Fibroblast of lung (primary cell): ENCODE results near the gene PALS2. TPM values are rescaled to one million over a fixed set of nuclear protein-coding genes. Genes with fewer than 3 reads are reported as not detected.

ENCODE experiments used
- DNase-seq, 2 donors: peaks; one replicate each; pipeline versions ENCODE4 v3.0.0 to v3.0.0-alpha.2; 2010; ENCODE audit warnings: low read depth in 2 of 2
- H2AFZ ChIP-seq: 2 replicates; pipeline ENCODE4 v1.5.1; 2012; ENCODE audit warnings: low read length, control low read depth, inconsistent platforms
- H3K27ac ChIP-seq: 2 replicates; pipeline ENCODE4 v1.5.1; 2011; ENCODE audit warnings: low read length, control low read depth; ENCODE audit not compliant: insufficient read depth
- H3K27me3 ChIP-seq: 2 replicates; pipeline ENCODE4 v1.5.1; 2011; ENCODE audit warnings: mild to moderate bottlenecking, low read length; ENCODE audit not compliant: control insufficient read depth, insufficient read depth
- H3K36me3 ChIP-seq: 2 replicates; pipeline ENCODE4 v1.5.1; 2011; ENCODE audit warnings: low read length; ENCODE audit not compliant: control insufficient read depth, insufficient read depth
- H3K4me1 ChIP-seq: 2 replicates; pipeline ENCODE4 v1.5.1; 2011; ENCODE audit warnings: low read length; ENCODE audit not compliant: control insufficient read depth, insufficient read depth; ENCODE audit errors: extremely low read depth
- H3K4me2 ChIP-seq: 2 replicates; pipeline ENCODE4 v1.5.1; 2011; ENCODE audit warnings: low read length, control low read depth; ENCODE audit not compliant: insufficient read depth; ENCODE audit errors: extremely low read depth
- H3K4me3 ChIP-seq, 4 experiments: fragments of 200-600 bp in 1 of 4; sonication (generic) in 1 of 4; replicated peaks in 1 of 4; 2 replicates each; pipeline ENCODE4 v1.5.1; 2011 to 2016; ENCODE audit warnings: low read length in 4 of 4, low read depth in 3 of 4, mild to moderate bottlenecking in 3 of 4, control low read depth in 2 of 4, inconsistent platforms in 1 of 4, mixed read lengths in 1 of 4; ENCODE audit not compliant: insufficient read depth in 1 of 4; ENCODE audit errors: control extremely low read depth in 1 of 4
- H3K79me2 ChIP-seq: 2 replicates; pipeline ENCODE4 v1.5.1; 2012; ENCODE audit warnings: mild to moderate bottlenecking, low read length, inconsistent platforms; ENCODE audit not compliant: control insufficient read depth, insufficient read depth
- H3K9ac ChIP-seq: 2 replicates; pipeline ENCODE4 v1.5.1; 2011; ENCODE audit warnings: mild to moderate bottlenecking, low read length, control low read depth; ENCODE audit not compliant: insufficient read depth
- H3K9me3 ChIP-seq: 2 replicates; pipeline ENCODE4 v1.5.1; 2012; ENCODE audit warnings: low read depth, low read length; ENCODE audit not compliant: control insufficient read depth, insufficient read depth
- H4K20me1 ChIP-seq: 2 replicates; pipeline ENCODE4 v1.5.1; 2011; ENCODE audit warnings: low read length; ENCODE audit not compliant: control insufficient read depth, insufficient read depth; ENCODE audit errors: extremely low read depth
- EZH2 ChIP-seq: IDR thresholded peaks from 2 replicates; pipeline ENCODE4 v1.5.1; 2012; ENCODE audit warnings: low read length, control low read depth, mild to moderate bottlenecking; ENCODE audit errors: missing control alignments
- polyA plus RNA-seq, 2 donors: library from polyadenylated mRNA; depleted of rRNA in 1 of 2; stranded (reverse) in 1 of 2; unstranded in 1 of 2; fragments of >200 nt; gene quantifications; 2 replicates each; pipeline ENCODE4 v1.2.1, GENCODE V29; 2011 to 2012; ENCODE audit warnings: missing spikeins in 1 of 2
- total RNA-seq: library from RNA; depleted of rRNA; stranded (reverse); fragments of >200 nt; gene quantifications from 2 replicates; pipeline ENCODE4 v1.2.1, GENCODE V29; 2014
- TF ChIP-seq, protein P1 (sequence below), 2 donors: IDR thresholded peaks in 1 of 2; conservative IDR thresholded peaks in 1 of 2; 1 replicate in 1 of 2; 2 replicates in 1 of 2; pipeline ENCODE4 v1.5.1; 2011 to 2012; ENCODE audit warnings: low read length in 2 of 2, control low read depth in 1 of 2, inconsistent platforms in 1 of 2, low read depth in 1 of 2, mild to moderate bottlenecking in 1 of 2

PALS2 gene
- total and polyA plus RNA-seq, 2 donors (not counting 1 experiment from before 2014, with no cell fraction given), result 12.0 to 18.5 TPM

DNA sequence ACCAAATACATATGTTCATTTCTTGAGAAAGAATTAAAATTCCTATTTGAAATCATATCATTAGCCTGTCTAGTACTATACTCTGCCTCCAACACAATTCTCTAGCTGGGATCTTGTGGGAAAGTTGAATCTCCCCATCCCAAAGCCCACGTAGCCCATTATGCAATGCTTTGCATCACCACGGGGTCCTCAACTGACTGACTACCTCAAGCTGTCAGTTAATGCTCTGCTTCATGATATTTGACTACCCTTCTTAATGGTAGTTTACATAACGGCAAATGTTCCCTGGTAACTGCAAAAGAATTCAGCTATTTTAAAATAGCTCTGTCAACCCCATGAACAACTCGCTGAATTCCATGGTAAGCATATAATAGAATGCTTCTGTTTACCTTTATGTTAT lies 23.3 kb upstream of the PALS2 start:
- Histone ChIP-seq H3K36me3 (no peaks in the 10 kb centered on the region), H4K20me1 (no peaks in the 10 kb centered on the region), H3K9me3 (no peaks in the 10 kb centered on the region), H3K27ac (no peak overlapping the region), H3K9ac (no peak overlapping the region), H3K4me2 (no peak overlapping the region), H2AFZ (no peak overlapping the region), H3K4me1 (no peaks in the 10 kb centered on the region), H3K4me3 (no peak overlapping the region), H3K27me3 (no peaks in the 10 kb centered on the region), H3K79me2 (no peaks in the 10 kb centered on the region)
- no peak for TF ChIP-seq EZH2
- TF ChIP-seq, protein P1, sequence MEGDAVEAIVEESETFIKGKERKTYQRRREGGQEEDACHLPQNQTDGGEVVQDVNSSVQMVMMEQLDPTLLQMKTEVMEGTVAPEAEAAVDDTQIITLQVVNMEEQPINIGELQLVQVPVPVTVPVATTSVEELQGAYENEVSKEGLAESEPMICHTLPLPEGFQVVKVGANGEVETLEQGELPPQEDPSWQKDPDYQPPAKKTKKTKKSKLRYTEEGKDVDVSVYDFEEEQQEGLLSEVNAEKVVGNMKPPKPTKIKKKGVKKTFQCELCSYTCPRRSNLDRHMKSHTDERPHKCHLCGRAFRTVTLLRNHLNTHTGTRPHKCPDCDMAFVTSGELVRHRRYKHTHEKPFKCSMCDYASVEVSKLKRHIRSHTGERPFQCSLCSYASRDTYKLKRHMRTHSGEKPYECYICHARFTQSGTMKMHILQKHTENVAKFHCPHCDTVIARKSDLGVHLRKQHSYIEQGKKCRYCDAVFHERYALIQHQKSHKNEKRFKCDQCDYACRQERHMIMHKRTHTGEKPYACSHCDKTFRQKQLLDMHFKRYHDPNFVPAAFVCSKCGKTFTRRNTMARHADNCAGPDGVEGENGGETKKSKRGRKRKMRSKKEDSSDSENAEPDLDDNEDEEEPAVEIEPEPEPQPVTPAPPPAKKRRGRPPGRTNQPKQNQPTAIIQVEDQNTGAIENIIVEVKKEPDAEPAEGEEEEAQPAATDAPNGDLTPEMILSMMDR (conservative IDR thresholded peaks at IDR 0.05 in 1 of 2, IDR thresholded peaks at IDR 0.05 in 1 of 2; ENCODE audit: low read depth in 1 of 2, low read length in 2 of 2), result no peak
- DNase-seq, result no peak

DNA sequence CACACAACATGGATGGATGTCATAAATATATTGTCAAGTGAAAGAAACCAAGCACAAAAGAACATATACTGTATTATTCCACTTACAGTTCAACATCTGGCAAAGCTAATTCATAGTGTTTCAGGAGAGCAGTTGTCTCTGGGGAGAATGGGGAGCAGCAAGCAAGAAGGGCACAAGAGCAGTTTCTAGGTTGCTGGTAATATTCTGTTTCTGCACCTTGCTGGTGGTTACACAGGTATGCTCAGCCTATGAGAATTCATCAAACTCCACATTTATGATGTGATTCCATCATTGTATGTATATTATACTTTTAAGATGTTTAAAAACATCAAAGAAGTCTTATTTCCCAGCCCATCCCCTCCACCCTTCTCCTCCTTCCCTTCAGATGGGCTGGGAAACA lies 18.1 kb upstream of the PALS2 start:
- Histone ChIP-seq H3K27ac (no peak overlapping the region), H3K4me3 (no peak overlapping the region), H3K9ac (no peak overlapping the region), H3K79me2 (no peaks in the 10 kb centered on the region), H3K9me3 (no peaks in the 10 kb centered on the region), H3K27me3 (no peaks in the 10 kb centered on the region), H3K4me1 (no peaks in the 10 kb centered on the region), H2AFZ (no peak overlapping the region), H4K20me1 (no peaks in the 10 kb centered on the region), H3K36me3 (no peaks in the 10 kb centered on the region), H3K4me2 (no peak overlapping the region)
- DNase-seq, result no peak
- TF ChIP-seq, protein P1 (conservative IDR thresholded peaks at IDR 0.05 in 1 of 2, IDR thresholded peaks at IDR 0.05 in 1 of 2; ENCODE audit: low read depth in 1 of 2, low read length in 2 of 2), result no peak
- TF ChIP-seq EZH2, result no peak

DNA sequence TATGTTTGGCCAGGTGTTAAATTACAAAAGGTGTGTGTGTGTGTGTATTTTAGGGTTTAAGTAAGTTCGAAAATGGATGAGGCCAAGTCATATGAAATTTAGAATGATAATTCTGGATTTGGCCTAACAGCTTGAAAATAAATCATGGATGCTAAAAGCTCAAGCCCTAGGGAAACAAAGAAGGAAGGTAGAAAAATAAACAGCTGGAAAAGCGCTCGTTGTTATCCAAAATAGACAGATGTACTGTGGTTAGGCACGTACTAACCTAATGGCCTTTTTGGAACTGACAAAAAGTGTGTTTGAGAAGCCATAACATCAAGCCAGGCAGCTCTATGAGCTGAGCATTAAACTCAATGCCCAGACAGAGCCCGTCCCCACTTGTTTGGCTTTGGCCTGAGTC lies 17.5 kb upstream of the PALS2 start:
- TF ChIP-seq, protein P1 (conservative IDR thresholded peaks at IDR 0.05 in 1 of 2, IDR thresholded peaks at IDR 0.05 in 1 of 2; ENCODE audit: low read depth in 1 of 2, low read length in 2 of 2), result no peak
- no peak overlapping the region for H3K27ac ChIP-seq

More for the DNA sequence above, 17.5 kb upstream of the PALS2 start:
- H3K9me3 ChIP-seq, result no peaks in the 10 kb centered on the region
- no peaks in the 10 kb centered on the region for H3K36me3 ChIP-seq
- H4K20me1 ChIP-seq, result no peaks in the 10 kb centered on the region
- H3K9ac ChIP-seq, result no peak overlapping the region
- H3K4me2 ChIP-seq, result no peak overlapping the region
- no peaks in the 10 kb centered on the region for H3K79me2 ChIP-seq
- no peak overlapping the region for H3K4me3 ChIP-seq
- no peak overlapping the region for H2AFZ ChIP-seq
- H3K4me1 ChIP-seq, result no peaks in the 10 kb centered on the region
- no peaks in the 10 kb centered on the region for H3K27me3 ChIP-seq
- no peak for DNase-seq
